SW480 (cell line): ENCODE results near the gene ODAD2.

Experiments
- DNase-seq: peaks from one replicate; pipeline ENCODE4 v3.0.0-alpha.2; 2016; ENCODE audit warnings: low spot score

ODAD2 gene

GRCh38 chr10:27838361-27838760, 160.5 kb downstream of the ODAD2 start:
- DNase-seq, result no peak

- DNase-seq, result no peak
These were observed 164.4 kb downstream of the ODAD2 start for GRCh38 chr10:27834476-27834875.

- no peak for DNase-seq
These were observed 165.1 kb downstream of the ODAD2 start for GRCh38 chr10:27833792-27834191.

- DNase-seq, result no peak
These were observed 166.1 kb downstream of the ODAD2 start for GRCh38 chr10:27832826-27833225.

GRCh38 chr10:27826369-27826768, 172.5 kb downstream of the ODAD2 start:
- DNase-seq, result no peak

GRCh38 chr10:27822301-27822700, 176.6 kb downstream of the ODAD2 start:
- no peak for DNase-seq

- no peak for DNase-seq
These were observed 178.2 kb downstream of the ODAD2 start for GRCh38 chr10:27820637-27821036.

GRCh38 chr10:27819781-27820531, 178.9 kb downstream of the ODAD2 start:
- DNase-seq, result peak; percentile 33

- DNase-seq, result no peak
These were observed 182.6 kb downstream of the ODAD2 start for GRCh38 chr10:27816320-27816719.

GRCh38 chr10:27815846-27816245, 183.0 kb downstream of the ODAD2 start:
- no peak for DNase-seq

- DNase-seq, result no peak
These were observed 183.6 kb downstream of the ODAD2 start for GRCh38 chr10:27815261-27815660.

- no peak for DNase-seq
These were observed 193.7 kb downstream of the ODAD2 start for GRCh38 chr10:27805180-27805579.

- DNase-seq, result no peak
These were observed 194.7 kb downstream of the ODAD2 start for GRCh38 chr10:27804136-27804535.

GRCh38 chr10:27801171-27801785, 197.6 kb downstream of the ODAD2 start:
- no peak for DNase-seq

- DNase-seq, result no peak
These were observed 199.8 kb downstream of the ODAD2 start for GRCh38 chr10:27799046-27799445.

GRCh38 chr10:27794157-27794556, 204.7 kb downstream of the ODAD2 start:
- no peak for DNase-seq

- no peak for DNase-seq
These were observed 206.7 kb downstream of the ODAD2 start for GRCh38 chr10:27792216-27792615.

- DNase-seq, result no peak
These were observed 214.6 kb downstream of the ODAD2 start for GRCh38 chr10:27784272-27784671.

GRCh38 chr10:27783660-27784059, 215.2 kb downstream of the ODAD2 start:
- peak; percentile 66 for DNase-seq

GRCh38 chr10:27779462-27780015, 219.3 kb downstream of the ODAD2 start:
- DNase-seq, result no peak

GRCh38 chr10:27774831-27775230, 224.0 kb downstream of the ODAD2 start:
- DNase-seq, result no peak

- no peak for DNase-seq
These were observed 227.6 kb downstream of the ODAD2 start for GRCh38 chr10:27771231-27771630.

- DNase-seq, result no peak
These were observed 228.7 kb downstream of the ODAD2 start for GRCh38 chr10:27770181-27770580.
